GM18505 (cell line): Measurements from ENCODE around the gene BABAM2.

ENCODE experiments used
- ATAC-seq: cut with Tn5 transposase; IDR thresholded peaks from one replicate; pipeline ENCODE4 v1.9.1; 2021; ENCODE audit not compliant: unreplicated experiment
- POLR2A ChIP-seq: IDR thresholded peaks from 4 replicates; pipeline ENCODE4 v1.6.1; 2011; ENCODE audit warnings: borderline replicate concordance; ENCODE audit not compliant: insufficient read depth, insufficient read length; ENCODE audit errors: extremely low read depth

The BABAM2 gene

DNA sequence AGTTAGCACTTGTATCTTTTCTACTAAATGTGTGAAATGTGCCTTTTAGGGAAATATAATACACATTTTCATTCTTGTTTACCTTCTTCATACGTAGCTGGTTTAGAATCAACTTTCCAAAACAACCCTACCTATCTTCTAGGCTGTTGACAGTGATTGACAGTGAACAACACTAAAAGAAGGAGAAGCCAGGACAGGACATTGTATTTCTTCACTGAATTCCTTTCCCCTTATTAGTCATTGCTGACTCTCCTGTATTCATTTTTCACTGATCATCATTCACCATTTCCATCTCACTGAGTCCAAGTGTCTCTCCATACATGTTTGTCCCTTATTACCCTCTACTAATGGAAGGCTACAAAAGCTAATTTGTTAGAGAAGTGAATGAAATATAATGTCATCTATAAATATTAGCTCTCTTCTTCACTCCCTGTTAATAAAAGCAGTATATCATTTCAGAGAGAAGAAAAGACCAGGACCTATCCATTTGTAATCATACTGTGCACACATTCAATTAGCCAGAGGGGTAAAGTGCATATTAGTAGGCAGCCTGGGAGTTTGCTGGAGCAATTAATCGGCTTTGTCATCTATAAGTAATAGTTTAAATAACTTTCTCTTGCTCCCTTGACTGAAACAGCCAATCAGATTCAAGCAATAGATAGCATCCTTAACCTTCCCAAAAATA, 309.6 kb downstream of the BABAM2 start:
- no peak for ATAC-seq
- no peak for TF ChIP-seq POLR2A

DNA sequence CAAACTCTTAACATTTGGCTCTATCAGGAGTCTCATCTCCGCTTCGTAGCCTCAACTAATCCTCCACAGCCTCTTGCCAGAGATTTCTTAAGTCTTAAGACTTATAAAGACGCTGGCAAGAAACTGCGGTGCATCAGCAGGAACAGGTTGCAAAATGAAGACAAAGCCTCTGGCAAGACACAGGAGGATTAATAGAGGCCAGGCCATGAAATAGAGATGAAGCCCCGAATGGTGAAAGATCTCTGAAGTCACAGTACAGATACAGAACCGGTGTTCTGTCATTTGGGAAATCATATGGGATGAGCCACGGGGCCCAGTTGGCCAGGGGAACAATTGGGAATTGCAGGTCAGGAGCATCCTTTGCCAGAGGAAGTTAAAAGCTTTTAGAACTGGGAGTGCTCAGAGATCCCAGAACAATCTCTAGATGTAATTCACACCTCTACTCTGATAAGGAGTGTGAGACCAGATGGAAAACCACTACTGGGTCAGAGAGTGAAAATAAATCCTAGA, 311.2 kb downstream of the BABAM2 start:
- ATAC-seq: no peak
- no peak for TF ChIP-seq POLR2A

DNA sequence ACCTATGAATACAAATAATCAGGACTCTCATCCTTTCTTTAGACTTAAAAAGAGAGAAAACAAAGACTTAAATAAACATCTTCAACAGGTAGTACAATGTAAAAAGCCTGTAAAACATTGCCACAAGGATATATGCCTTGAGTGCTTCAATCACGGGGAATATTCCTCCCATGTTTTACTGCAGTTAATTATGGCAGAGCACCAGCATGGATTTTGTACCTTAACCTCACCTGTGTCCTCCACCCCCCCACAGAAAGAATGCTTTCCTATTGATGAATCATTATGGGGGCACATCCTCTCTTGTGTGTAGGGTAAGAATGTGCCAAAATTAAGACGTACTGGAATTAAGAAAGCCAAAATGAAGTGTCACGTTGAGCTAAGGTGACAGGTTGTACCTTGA, 312.2 kb downstream of the BABAM2 start:
- no peak for TF ChIP-seq POLR2A
- ATAC-seq: no peak

DNA sequence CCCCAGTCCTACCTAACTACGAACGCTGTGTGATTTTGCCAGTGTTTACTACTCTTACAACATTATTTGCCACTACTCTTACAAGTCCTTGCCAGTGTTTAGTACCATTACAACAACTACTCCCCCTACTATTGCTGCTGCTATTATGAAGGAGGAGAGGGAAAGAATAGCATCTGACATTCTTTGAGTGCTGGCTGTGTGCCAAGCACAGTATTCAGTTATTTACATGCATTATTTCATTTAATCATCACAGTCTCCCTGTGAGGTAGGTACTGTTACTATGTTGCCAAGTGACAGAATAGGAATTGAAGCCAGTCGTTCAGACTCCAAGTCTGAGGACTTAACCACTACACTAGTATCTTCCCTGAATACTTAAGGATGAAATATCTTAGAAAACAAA, 316.2 kb downstream of the BABAM2 start:
- no peak for ATAC-seq
- no peak for TF ChIP-seq POLR2A

DNA sequence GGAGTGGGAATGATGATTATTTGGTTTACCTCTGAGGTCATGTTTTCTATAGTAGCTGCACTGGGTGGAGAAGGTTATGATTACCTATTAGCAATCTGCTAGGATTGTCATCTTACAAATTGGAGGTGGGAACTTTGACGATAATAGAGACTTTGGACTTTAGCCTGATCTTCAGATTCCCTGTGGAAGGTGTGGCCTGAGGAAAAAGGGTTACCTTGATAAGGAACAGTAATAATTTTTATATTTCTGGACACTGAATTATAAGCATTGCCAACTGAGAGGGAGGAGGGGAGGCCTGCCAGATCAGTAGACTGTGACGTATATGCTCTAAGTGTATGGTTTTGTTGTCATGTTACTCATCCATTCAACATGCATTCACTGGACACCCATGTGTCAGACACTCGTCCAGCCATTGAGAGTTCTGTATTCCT, 318.7 kb downstream of the BABAM2 start:
- TF ChIP-seq POLR2A: no peak
- ATAC-seq: no peak

DNA sequence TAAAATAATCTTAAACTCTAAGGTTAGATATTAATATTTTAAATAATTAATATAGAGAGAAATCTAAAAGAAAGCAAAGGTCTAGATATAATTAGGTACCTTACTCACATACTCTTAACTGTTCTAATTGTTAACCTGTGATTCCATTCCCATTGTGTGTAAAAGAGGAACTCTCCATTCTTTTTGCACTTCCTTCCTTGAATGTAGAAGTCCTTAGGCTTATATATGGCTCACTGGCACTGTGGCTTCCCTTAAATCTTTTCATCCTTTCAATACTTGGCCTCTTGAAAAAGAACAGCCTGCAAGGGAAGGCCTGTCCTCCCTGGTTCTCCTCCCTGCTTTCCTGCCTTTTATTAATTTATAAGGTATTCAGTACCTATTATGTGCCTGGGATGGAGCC, 319.3 kb downstream of the BABAM2 start:
- no peak for ATAC-seq
- no peak for TF ChIP-seq POLR2A

DNA sequence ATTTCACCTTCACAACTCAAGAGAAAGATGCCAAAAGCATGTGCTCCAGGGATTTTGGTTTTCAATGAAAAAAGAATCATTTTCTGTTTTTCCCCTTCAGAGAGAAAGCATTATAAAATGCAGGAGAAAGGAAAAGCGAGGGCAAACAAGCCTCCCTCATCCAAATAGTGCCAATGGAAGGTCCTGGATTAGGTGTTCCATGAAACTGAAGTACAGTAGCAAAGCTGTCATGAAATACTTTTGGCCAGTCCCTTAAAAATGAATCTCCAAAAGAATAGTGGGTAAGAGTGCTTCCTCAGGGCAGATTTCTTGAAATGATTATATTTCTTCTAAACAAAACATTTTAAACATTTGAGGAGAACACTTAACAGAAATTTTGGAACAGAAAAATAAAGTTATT, 320.0 kb downstream of the BABAM2 start:
- ATAC-seq: no peak
- TF ChIP-seq POLR2A: no peak

DNA sequence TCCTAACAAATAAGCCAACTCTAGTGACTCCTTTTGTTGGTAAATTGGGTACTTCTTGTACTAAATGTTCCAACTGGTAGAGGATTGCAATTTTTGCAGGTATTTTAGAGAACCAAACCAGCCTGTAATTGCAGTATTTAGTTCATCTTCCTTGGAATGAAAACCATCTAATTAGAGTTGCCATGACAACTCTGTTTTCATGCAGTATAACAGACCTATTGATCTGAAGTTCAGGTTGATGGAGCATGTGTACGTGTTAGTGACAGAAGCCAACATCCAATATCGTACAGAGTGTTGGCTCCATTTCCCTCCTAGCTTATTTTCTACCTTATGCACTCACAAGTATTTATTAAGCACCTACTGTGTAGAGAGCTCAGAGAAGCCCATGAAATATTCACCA, 325.8 kb downstream of the BABAM2 start:
- no peak for ATAC-seq
- TF ChIP-seq POLR2A: no peak

DNA sequence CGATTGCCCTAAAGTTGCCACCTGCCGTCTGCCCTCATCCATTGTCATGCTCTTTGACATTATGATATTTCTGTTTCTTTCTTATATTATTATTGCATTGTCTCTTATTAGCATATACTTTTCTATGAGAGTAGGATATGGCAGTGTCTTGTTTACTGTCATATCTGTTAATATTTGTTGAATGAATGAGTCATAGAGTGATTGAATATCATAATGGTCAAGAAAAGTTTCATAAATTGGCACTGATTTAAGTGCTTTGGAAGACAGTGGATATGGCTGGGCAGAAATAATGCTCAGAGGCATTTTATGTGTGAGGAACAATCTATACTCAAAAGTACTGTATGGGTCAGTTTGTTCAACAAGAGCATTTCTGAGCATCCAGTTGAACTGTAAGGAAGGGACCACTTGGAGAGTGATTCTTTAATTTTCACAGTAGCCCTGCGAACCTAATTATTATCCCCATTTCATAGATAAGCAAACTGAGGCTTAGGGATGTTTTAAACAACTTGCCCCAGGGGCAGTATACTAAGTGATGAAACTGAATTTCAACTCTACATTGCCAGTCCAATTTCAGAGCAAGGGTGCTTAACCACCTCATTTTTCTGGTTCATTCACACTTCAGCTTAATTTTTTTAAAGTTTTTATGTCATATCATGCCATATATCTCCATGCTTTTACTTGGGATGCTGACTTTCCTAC, 326.7 kb downstream of the BABAM2 start:
- ATAC-seq: no peak

DNA sequence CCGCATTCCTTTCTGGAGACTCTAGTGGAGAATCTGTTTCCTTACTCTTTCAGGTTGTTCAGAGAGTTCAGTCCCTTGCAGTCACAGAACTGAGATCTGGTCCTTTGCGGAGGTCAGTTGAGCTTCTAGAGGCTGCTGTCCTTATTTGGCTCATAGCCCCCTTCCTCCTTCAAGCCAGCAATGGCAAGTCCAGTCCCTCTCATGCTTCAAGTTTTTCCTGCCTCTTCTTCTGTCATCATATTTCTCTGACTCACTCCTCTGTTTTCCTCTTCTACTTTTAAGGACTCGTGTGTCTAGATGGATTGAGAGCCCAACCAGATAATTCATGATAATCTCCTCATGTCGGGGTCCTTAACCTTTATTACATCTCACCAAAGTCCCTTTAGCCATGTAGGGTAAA, 328.6 kb downstream of the BABAM2 start:
- no peak for ATAC-seq
- no peak for TF ChIP-seq POLR2A

More for the DNA sequence above, 326.7 kb downstream of the BABAM2 start:
- no peak for TF ChIP-seq POLR2A

DNA sequence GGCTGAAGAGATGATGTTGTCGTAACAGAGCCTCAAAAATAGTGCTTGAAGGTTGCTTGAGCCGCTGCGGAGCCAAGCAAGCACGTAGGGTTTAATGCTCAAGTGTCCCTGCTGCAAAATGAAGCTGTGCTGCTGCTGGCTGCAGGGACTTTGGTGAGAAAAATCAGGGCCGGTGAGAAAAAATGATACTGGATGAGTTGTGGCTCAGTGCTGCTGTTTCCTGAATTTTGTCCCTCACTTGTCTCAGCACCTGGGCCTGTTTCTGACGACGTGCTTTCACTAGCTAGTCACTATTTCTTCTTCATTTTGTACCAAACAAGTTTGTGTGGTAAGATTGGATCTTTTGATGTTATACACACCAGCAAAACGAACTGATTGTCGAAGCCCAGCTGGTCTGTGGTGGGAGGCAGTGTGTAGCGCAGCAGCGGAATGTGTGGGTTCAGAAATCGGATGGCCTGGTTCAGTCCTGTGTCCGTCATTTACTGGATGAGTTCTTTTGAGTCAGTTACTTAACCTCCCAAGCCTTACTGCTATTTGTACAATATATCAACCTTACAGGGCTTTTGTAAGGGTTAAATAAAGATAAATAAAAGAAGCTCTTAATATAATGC, 329.3 kb downstream of the BABAM2 start:
- no peak for TF ChIP-seq POLR2A
- ATAC-seq: no peak

DNA sequence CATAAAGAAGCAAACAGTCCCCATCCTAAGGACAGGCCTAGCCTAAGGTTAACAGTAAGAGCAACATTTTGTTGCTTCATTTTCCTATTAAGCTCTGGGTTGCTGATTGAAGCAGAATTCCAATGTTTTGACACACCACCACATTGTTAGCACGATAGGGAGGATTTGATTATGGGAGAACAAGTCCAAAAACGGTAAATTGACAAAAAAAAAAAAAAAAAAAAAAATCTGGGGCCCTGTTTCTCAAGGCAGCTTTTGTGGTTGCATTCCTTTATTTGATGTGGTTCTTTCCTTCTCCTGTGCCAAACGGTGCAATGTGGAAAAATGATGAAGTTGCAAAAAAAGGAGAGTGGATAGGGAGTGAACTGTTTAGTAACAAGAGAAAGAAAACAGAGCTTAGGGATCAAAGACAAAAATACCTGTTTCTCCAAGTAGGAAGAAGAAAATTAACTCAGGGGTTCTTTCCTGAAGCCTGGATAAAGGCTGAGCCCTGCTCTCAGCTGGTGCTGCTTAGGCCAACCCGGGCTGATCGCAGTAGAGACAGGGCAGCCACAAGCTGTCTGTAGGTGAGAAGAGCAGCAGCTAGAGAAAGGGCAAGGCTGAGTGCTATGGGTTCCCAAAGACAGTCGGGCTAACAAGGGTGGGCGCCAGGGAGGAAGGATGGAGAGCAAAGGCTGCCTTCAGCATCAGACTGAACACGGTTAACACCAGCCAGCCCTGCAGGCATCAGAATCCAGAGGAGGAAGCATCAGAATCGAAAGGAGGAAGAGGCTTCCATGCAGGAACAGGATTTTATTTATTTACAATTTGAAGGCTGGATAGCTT, 334.3 kb downstream of the BABAM2 start:
- no peak for ATAC-seq
- no peak for TF ChIP-seq POLR2A

DNA sequence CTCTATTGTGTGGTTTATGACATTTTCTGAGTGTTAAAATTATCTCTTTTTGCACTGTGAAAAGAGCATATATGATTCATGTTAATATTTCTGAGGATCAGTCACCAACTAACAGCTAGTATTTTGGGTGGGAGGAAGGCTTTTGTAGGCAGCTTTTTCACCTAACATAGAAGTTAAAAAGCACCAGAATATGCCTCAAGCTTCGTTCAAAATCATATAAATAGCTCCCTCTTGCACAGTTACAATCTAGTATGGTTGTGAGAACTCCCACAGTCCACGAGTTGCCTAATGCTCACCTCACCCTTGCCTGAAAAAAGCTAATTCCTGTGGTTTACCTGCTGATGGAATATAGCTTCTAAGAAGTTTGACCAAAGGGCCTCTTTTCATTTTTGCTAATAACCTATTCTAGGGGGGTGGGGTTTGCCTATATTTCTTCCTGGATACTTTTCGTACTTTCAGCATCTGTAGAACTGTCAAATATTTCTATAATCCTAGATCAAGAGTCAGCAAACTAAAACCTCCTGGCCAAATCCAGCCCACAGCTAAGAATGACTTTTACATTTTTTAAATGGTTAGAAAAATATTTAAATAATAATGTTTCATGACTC, 335.0 kb downstream of the BABAM2 start:
- ATAC-seq: no peak
- no peak for TF ChIP-seq POLR2A
